GM18909 (cell line): ENCODE data around the gene LGALS3.
"Not testable (repeated sequence)": the region's sequence is repeated elsewhere in the genome, so short reads cannot be mapped to it uniquely, and the experiment has no call there.

Experiments used
- ATAC-seq: cut with Tn5 transposase; IDR thresholded peaks from one replicate; pipeline ENCODE4 v1.9.1; 2021; ENCODE audit warnings: mild to moderate bottlenecking; ENCODE audit not compliant: unreplicated experiment, poor library complexity

The LGALS3 gene

GRCh38 chr14:55129086-55129427 is at the start of gene LGALS3:
TSS of gene LGALS3 (plus strand) at chr14:55129252. CDS start at chr14:55137374, 8,122 bp downstream.
- ATAC-seq = peak; percentile 70

- not testable (repeated sequence) for ATAC-seq
These were observed 49.1 kb upstream of the LGALS3 start for GRCh38 chr14:55079961-55080360.

- no peak for ATAC-seq
These were observed 44.5 kb upstream of the LGALS3 start for GRCh38 chr14:55084401-55085059.

- no peak for ATAC-seq
These were observed 43.9 kb upstream of the LGALS3 start for GRCh38 chr14:55085060-55085660.

- no peak for ATAC-seq
These were observed 42.1 kb upstream of the LGALS3 start for GRCh38 chr14:55086938-55087337.

- ATAC-seq = no peak
These were observed 40.7 kb upstream of the LGALS3 start for GRCh38 chr14:55088356-55088755.

- ATAC-seq = no peak
These were observed 36.7 kb upstream of the LGALS3 start for GRCh38 chr14:55092341-55092740.

- no peak for ATAC-seq
These were observed 34.5 kb upstream of the LGALS3 start for GRCh38 chr14:55094292-55095157.

GRCh38 chr14:55097881-55098560 is 31.0 kb upstream of the LGALS3 start:
- peak; percentile 63 for ATAC-seq

- no peak for ATAC-seq
These were observed 30.5 kb upstream of the LGALS3 start for GRCh38 chr14:55098561-55098898.

GRCh38 chr14:55099756-55100155 is 29.3 kb upstream of the LGALS3 start:
- ATAC-seq = no peak

- ATAC-seq = no peak
These were observed 27.4 kb upstream of the LGALS3 start for GRCh38 chr14:55101698-55102097.

GRCh38 chr14:55102141-55102621 is 26.9 kb upstream of the LGALS3 start:
- ATAC-seq = peak; percentile 79

- ATAC-seq = peak; percentile 43
These were observed 25.9 kb upstream of the LGALS3 start for GRCh38 chr14:55103005-55103640.

GRCh38 chr14:55103971-55104954 is 24.8 kb upstream of the LGALS3 start:
- no peak for ATAC-seq

- no peak for ATAC-seq
These were observed 23.1 kb upstream of the LGALS3 start for GRCh38 chr14:55105991-55106390.

- no peak for ATAC-seq
These were observed 21.1 kb upstream of the LGALS3 start for GRCh38 chr14:55107766-55108554.

GRCh38 chr14:55109836-55110235 is 19.2 kb upstream of the LGALS3 start:
- no peak for ATAC-seq
